ENCODE measurements around the gene POLR3C.

DNA sequence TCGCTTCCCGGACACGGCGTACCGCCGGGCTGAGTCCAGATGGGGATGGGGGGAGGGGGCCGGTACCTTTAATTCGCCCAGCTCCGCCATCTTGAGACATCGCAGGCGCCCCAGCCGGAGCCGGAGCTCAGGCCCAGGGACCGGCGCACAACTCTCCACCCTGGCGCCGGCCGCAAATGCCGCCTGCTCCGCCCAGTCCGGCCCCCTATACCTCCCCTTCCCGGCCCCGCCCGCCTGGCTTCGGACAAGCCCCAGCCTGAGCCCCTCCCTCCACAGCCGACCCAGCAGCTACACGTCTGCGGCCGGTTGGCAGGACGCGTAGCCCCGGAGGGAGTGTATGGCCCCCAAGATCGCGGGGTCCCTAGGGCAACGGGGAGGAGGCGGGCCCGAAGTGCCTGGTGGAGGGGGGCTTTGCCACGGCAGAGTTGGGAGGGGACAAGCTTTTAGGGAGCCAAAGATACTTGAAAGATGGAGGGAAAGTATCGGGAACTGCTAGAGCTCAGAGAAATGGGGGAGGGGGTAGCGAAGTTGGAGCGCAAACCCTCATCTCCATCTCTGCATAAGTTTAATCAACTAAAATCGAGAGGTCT is 35.0 kb downstream of the POLR3C start, which contains the start of gene PIAS3:
- TF ChIP-seq POLR2A (IDR thresholded peaks at IDR 0.05), result peak in 1 of 2 donors; percentile 91
- TF ChIP-seq, protein P1, sequence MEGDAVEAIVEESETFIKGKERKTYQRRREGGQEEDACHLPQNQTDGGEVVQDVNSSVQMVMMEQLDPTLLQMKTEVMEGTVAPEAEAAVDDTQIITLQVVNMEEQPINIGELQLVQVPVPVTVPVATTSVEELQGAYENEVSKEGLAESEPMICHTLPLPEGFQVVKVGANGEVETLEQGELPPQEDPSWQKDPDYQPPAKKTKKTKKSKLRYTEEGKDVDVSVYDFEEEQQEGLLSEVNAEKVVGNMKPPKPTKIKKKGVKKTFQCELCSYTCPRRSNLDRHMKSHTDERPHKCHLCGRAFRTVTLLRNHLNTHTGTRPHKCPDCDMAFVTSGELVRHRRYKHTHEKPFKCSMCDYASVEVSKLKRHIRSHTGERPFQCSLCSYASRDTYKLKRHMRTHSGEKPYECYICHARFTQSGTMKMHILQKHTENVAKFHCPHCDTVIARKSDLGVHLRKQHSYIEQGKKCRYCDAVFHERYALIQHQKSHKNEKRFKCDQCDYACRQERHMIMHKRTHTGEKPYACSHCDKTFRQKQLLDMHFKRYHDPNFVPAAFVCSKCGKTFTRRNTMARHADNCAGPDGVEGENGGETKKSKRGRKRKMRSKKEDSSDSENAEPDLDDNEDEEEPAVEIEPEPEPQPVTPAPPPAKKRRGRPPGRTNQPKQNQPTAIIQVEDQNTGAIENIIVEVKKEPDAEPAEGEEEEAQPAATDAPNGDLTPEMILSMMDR (IDR thresholded peaks at IDR 0.05), result no peak

Measured in heart left ventricle (tissue), 13 donors.